Right renal pelvis (tissue), 4 donors: Measurements from ENCODE around the gene CFAP74. TPM values are rescaled to one million over a fixed set of nuclear protein-coding genes. Genes with fewer than 3 reads are reported as not detected.

ENCODE experiments used
- DNase-seq, 4 donors: peaks; one replicate each; pipeline ENCODE4 v3.0.0-alpha.2; 2013; ENCODE audit warnings: low read depth in 4 of 4, low spot score in 3 of 4, missing footprints in 1 of 4
- polyA plus RNA-seq, 4 donors: library from polyadenylated mRNA; unstranded; fragments of 120-200 nt; gene quantifications; one replicate each; pipeline ENCODE4 v1.2.1, GENCODE V29; 2013; ENCODE audit not compliant: insufficient read length in 4 of 4

CFAP74 gene, protein sequence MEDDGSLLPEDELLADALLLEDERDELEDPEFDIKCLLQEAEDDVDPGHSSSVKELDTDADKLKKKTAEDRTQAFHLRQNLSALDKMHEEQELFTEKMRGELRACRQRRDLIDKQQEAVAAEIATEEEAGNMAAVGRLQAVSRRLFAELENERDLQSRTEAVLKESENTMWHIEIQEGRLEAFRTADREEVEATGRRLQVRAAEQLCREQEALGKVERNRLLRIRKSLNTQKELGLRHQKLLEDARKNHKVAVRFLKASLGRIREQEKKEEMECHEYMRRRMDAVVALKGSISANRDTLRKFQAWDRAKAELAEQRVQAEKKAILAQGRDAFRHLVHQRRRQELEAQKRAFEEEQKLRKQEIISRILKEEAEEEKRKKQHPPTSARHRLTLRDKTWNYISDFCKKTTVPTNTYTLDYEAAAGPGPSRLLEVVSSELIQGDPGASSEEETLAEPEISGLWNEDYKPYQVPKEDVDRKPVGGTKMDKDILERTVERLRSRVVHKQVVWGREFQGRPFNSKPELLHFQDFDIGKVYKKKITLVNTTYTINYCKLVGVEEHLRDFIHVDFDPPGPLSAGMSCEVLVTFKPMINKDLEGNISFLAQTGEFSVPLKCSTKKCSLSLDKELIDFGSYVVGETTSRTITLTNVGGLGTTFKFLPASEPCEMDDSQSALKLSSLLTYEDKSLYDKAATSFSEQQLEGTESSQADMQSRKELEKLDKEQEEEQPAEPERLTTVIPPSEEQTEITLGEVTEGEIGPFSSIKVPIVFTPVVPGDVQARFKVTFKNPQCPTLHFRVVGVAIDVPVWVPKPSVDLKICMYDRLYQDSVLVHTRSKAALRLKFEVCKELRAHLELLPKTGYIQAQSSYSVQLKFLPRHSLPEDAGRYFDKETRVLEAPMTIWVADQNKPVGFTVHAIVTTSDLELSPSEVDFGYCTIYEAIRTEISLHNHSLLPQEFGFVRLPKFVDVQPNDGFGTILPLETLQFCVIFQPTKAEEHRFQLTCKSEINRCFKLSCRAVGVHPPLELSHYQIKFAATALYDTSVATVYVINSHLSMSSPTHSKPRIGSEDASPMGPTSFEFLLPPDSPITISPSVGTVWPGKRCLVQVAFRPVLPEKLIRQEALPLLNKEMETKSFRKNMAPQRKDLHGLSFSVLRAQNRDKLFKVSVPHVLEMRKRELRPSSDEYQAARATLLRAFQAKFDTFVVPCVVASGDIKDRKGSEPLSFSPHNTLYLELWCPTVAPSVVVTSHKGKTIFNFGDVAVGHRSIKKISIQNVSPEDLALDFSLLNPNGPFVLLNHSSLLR (N-terminal part only)
- polyA plus RNA-seq: under 1 TPM; 0.29 to 0.69 (median 0.43) TPM

DNA sequence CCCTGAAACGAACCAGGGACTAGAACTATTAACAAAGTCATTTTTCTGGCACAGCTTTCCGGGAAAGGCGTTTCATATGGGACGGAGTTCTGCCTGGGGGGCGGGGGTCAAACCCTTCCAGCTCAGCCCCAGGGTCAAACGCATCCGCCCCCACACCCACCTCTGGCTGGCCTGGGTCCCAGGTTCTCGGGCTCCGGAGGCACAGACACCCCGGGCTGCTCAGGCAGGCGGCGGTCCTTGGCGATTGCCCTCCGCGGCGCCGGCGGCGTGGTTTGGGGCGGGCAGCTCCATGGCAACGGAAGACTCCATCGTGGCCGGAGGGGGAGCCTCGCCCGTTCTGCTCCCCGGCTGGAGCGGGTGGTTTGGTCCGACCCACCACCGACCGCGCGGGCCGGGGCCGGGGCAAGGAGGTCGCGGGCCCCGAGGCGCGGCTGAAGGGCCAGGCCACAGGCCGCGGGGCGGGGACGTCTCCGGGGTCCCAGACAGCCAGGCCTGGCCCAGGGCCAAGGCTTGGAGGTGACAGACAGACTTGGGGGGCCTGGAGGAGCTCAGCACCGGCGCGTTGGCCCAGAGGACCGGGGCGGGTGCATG, at the start of gene CFAP74:
CFAP74 (minus strand) TSS at position 246 of the 591 bp plus-strand sequence. CDS start 12,830 bp downstream, outside the sequence.
- DNase-seq: no peak

DNA sequence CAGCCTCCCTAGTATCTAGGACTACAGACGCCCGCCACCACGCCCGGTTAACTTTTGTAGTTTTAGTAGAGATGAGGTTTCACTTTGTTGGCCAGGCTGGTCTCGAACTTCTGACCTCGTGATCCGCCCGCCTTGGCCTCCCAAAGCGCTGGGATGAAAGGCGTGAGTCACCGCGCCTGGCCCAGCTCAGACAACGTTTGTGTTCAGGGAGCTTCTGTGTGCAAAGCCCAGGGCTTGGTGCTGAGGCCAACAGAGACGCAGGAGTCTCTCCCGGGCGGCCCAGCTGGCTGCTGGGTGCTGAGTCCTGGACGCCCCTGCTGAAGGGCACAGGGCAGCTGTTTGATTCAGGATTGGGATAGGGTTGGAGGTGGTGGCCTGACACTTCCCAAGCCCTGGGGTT, 49.6 kb upstream of the CFAP74 start:
- DNase-seq: no peak

DNA sequence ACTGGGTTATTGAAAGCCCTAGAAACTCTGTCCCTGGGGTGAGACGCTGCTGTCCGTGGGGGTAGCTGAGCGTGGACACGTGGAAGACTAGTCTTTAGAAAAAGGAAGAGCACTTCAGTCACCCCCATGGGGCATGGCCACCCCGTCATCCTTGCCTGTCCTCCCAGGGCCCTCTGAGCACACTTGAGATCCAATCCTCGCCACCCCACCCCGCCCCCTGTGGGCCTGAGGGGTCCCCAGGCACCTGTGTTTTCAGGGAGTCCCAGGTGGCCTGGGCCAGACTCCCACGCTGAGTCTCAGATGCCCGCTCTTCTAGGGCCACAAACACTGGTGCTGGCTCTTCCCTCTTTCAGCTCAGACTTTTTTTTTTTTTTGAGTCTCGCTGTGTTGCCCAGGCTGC, 49.2 kb upstream of the CFAP74 start:
- DNase-seq: no peak

DNA sequence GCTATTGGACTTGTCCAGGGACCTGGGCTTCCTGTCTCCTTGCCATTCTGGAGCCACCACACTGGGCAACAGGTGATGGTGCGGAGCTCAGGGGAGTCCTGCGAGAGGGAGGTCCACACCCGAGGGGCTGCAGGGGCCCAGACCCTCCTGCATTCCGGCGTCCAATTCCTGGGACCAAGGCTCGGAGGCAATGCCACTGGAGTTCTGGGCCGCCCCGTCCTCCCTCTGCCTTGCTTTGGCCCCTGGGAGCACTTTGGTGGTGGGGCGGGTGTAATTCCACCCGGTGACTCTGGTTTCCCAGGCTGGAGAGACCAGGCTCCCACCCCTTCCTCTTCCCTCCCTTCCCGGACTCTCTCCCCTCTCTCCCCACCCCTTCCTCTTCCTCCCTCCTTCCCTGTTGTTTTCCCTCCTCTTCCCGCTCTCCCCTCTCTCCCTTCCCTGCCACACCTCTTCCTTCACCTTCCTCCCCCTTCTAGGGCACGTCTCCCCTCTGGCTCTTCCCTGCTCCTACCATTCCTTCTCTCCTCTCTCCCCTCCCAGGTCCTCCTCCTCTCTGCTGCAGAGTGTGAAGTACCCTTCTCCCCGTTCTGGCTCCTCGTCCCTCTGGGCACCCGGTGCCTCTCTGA, 48.6 kb upstream of the CFAP74 start:
- no peak for DNase-seq

DNA sequence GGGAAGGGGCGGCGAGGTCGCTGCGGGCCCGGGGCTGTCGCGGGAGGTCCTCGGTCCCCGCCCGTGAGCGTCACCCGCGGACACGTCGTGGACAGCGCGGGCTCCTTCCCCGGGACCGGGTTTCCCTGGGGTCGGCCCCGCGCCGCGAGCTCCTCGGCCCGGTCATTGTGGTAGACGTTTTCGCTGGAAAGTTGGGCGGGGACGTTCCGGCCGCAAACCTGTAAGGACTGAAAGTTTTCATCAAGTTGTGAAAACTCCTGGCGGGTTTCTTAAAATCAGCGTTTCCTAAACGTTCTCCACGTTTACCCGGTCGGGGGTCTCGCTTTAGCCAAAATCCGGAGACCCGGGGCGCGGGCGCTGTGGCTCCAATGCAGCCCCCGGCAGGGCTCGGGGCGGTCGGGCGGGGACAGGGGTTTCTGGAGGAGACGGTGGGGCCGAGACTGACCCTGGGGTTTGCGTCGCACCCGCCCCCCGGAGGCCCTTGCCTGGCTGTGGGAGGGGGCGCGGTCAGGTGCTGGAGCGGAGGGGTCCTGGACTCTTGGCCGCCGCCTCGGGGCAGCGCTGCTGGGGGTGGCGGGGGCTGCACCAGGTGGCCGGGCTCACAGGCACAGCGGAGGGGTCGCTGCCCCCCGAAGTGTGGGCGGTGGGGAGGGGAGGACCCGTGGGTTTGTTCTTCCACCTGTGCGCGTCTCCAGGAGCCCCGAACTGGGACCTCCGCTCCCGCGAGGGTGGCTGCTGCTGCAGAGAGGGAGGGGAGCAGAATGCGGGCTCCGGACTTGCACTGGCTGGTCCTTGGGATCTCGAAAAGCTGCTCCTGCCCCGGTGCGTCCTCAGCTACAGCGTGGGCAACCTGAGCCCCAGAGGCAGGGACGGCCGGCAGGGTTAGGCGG, 47.5 kb upstream of the CFAP74 start:
- DNase-seq: no peak

DNA sequence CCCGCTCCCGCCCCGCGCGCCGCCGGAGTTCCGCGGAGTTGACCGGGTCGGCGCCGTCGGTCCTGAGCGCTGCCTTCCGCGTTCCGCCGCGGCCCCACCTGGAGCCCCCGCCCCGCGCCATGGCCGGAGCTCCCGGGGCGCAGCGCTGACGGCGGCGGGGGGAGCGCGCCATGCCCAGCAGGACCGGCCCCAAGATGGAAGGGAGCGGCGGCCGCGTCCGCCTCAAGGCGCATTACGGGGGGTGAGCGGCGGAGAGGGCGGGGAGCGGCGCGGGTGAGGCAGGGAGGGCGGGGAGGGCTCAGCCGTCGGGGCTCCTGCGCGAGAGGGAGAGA, 46.8 kb upstream of the CFAP74 start:
- DNase-seq: no peak

DNA sequence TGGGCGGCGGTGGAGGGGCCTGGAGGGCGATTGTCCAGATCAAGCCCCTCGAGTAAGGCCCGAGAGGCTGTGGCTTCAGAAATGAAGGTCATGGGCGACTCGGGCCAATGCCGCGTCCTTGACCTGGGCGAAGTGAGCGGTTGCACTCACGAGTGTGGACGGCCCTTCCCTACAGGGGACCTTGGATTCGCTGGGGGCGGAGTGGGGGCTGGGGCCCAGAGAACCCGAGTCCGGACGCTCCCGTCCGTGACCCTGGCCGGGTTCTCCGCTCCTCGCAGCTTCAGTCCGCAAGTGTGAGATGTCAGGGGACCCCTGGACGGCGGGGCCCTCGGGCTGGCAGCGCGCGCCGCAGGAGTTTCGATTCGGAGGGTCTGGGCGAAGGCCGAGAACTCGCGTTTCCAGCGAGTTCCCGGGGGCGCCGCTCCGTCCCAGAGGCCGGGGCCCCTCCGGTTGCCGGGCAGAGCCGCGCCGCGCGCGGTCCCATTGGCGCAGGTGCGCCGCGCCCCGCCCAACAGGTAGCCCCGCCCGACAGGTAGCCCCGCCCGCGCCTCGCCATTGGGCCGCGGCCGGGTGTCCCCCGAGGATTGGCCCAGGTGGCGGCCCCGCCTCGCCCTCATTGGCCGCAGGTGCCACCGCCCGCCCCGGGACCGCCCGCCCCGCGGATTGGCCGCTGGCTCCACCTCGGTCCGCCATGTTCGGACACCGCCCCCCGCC, 46.3 kb upstream of the CFAP74 start, which contains the start of gene PRKCZ:
PRKCZ (plus strand) TSS at position 694 of the 714 bp plus-strand sequence. CDS start 220 bp downstream, outside the sequence.
- peak in 3 of 4 donors; percentile 69 to 80 (median 72) for DNase-seq

DNA sequence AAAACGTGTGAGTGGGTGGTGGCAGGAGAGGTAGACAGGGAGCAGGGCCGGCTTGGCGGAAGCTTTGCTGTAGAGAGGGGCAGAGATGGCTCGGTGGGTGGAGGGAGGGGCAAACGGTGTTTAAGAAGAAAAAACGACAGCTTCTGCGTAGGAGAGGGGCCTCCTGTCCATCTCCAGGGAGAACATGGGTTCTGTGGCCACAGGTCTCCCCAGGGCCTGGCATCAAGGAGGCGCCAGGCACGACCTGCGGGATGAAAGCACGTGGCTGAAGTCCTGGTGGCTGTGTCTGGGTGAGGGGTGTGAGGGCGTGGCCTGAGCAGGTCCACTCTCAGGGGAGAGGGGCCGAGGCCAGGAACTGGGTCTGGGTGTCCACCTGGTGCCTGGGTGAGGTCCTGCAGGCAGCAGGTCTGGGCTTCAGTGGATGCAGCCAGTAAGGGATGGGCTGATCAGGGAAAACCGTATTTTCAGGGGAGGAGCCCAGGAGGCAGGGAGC, 45.7 kb upstream of the CFAP74 start:
- DNase-seq: no peak

DNA sequence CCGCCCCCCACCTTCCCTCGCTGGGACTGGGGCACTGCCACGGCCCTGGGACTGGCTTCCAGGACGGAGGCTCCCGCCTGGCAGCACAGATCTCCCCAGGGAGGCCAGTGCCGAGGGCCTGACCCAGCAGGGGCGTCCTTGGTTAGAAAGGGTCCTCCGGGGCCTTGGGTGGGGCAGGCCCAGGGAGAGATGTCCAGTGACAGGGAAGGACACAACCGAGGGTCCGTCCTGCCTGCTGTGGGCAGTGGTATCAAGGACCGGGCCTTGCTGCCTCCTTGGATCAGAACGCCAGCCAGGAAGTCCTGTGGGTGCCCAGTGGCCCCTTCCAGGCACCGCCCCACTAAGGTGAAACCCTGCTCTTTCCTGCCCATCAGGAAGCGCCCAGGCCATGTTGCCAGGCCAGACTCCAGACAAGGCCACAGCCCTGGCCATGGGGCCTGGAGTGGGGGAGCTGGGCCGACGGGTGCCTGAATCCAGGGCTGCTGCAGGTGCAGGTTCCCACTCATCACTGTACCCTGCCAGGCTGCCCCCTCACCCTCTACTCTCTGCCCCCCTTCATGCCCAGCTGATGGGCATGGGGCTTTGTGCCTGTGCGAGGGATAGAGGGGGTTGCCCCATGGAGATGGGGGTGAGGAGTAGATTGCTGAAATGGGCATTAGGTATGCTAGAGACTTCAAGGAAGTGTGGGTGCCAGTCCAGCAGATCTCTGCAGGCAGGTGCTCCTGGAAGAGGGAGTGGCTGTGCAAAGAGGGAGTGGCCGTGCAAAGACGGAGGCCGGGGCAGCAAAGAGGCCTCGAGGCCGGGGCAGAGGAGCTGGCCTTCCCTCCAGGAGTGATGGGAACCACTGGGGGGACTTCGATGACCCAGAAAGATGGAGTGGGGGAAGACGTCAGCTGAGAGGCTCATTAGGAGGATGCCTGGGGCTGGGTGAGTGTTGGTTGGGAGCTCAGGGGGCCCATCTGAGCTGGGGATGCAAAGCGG, 44.5 kb upstream of the CFAP74 start:
- DNase-seq: no peak

GRCh38 chr1:2046953-2047748, 43.6 kb upstream of the CFAP74 start:
- DNase-seq: no peak

DNA sequence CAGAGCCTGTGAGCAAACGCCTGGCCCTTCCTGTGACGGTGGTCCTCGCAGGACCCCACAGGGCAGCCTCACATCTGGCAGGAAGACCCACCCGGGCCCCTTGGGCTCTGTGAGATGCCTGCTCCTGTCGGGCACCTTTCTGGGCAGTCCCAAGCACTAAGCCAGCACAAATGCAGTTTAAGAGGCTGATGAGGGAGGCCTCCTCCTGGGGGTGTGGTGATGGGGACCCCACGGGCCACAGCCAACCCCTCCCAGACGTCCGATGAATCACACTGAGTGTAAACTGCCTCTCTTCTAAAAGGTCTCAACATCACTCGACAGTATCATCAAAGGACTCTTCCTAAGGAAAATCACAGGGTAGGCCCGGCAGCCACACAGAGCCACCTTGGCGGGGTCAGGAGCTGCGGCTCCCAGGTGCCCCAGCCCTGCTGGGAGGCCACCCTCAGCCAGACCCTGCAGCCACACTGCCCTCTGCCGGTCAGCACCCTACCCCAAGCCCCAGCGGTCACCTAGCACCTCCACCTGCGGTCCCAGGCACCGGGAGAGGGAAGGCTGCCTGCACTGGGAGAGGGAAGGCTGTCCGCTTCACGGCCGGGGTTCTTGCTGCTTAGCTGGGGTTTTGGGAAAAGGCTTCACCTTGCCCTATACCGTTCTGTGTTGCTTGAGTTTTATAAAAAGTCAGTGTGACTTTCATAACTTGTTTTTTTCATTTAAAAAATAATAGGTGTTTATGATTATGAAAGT, 42.8 kb upstream of the CFAP74 start:
- DNase-seq: peak in 1 of 4 donors; percentile 31

DNA sequence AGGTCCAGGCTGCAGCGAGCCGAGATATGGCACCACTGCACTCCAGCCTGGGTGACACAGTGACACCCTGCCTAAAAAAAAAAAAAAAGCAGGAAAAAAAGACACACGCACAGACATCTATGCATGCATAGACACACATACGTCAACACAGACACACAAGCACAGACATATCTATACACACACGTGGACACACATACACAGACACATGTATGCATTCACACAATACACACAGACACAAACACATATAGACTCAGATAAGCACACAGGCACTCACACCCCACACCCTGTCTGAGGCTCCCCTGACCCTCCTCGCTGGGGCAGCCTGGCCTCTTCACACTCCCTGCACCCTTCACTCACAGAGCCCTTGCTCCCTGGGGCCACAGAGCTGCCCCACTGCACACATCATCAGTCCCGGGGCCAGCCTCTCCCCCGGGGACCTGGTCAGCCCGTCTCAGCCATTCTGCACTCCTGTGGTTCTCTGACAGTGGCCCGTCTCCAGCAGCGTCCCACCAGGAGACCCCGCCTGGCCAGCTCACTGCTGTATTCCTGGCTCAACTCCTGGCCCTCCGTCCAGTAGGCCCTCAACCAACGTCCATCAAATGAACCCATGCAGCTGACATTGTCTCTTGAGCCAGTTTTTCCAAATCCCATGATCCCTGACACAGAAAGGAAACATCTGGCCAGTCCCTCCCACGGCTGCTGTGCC, 42.0 kb upstream of the CFAP74 start:
- no peak for DNase-seq

- DNase-seq: peak in 1 of 4 donors; percentile 28
These were observed 41.1 kb upstream of the CFAP74 start for GRCh38 chr1:2044510-2045319.

DNA sequence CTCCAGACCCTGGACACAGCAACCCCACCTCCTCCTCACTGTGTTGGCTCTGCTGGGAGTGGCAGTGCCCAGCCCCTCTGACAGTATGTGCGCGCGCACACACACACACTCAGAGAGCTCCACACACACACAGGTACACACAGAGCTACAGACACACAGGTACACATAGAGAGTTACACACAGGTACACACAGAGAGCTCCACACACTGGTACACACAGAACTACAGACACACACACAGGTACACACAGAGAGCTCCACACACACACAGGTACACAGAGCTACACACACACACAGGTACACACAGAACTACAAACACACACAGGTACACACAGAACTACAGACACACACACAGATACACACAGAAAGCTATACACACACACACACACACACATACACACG, 40.3 kb upstream of the CFAP74 start:
- no peak for DNase-seq
